A549 (cell line): ENCODE results near the gene PRR12. TPM values are rescaled to one million over a fixed set of nuclear protein-coding genes. Genes with fewer than 3 reads are reported as not detected.
A peak's percentile ranks its signal among the peaks of the same experiment; 100 is the strongest.

Source experiments
- ATAC-seq, 2 experiments: fragments of 200-7000 bp in 1 of 2; fragments of >200 bp in 1 of 2; cut with Nextera tagmentation in 1 of 2; cut with Tn5 transposase in 1 of 2; 3 replicates each; pipeline versions ENCODE4 v1.8.0 to v1.9.1; 2018 to 2020; ENCODE audit warnings: mild to moderate bottlenecking in 1 of 2, moderate library complexity in 1 of 2
- CTCF ChIA-PET: fragments of 300-600 bp; sonication (Branson Sonifier 250); formaldehyde crosslinking; extraction: SDS; loops from one replicate; lab custom pipeline; 2021; ENCODE audit warnings: antibody characterized with exemption, inconsistent platforms; lab: Yijun Ruan, JAX
- POLR2A ChIA-PET: fragments of 350-600 bp; formaldehyde crosslinking; extraction: SDS; loops from one replicate; lab custom pipeline; 2021; ENCODE audit warnings: antibody characterized with exemption, inconsistent platforms; lab: Yijun Ruan, JAX
- DNase-seq, 2 experiments: peaks; one replicate each; pipeline versions ENCODE4 v3.0.0 to v3.0.0-alpha.2; 2011 to 2016; ENCODE audit warnings: low read depth in 1 of 2, low spot score in 1 of 2
- FAIRE-seq: peaks from 2 replicates; lab custom pipeline; 2011; peaks lifted over from hg19 to GRCh38; lab: Jason Lieb, UNC
- H3K27ac ChIP-seq, 2 experiments: fragments of >200 bp; sonication (Bioruptor Twin); formaldehyde crosslinking; 3 replicates each; pipeline ENCODE4 v1.5.1; 2016 to 2017
- H3K4me1 ChIP-seq: fragments of >200 bp; sonication (Bioruptor Twin); formaldehyde crosslinking; 3 replicates; pipeline ENCODE4 v1.6.1; 2016
- H3K4me2 ChIP-seq: fragments of >200 bp; sonication (Bioruptor Twin); formaldehyde crosslinking; 3 replicates; pipeline ENCODE4 v1.6.1; 2016
- H3K4me3 ChIP-seq: fragments of >200 bp; sonication (Bioruptor Twin); formaldehyde crosslinking; 3 replicates; pipeline ENCODE4 v1.5.1; 2016
- H3K9me3 ChIP-seq: fragments of >200 bp; sonication (Bioruptor Twin); formaldehyde crosslinking; 3 replicates; pipeline ENCODE4 v1.6.1; 2016
- CHD2 ChIP-seq: fragments of 150-350 bp; IDR thresholded peaks from 2 replicates; pipeline ENCODE4 v1.6.1; 2014; ENCODE audit warnings: low read length; ENCODE audit not compliant: partially characterized antibody
- CTCF ChIP-seq: fragments of >200 bp; sonication (Bioruptor Twin); formaldehyde crosslinking; IDR thresholded peaks from 3 replicates; pipeline ENCODE4 v1.5.1; 2016
- EHF ChIP-seq: fragments of 250-450 bp; sonication (Bioruptor Pico); IDR thresholded peaks from 2 replicates; pipeline ENCODE4 v1.5.0; 2020; ENCODE audit warnings: mild to moderate bottlenecking
- EHMT2 ChIP-seq: fragments of 200-600 bp; sonication (generic); IDR thresholded peaks from 2 replicates; pipeline ENCODE4 v1.6.1; 2016; ENCODE audit warnings: antibody characterized with exemption, low read depth, mild to moderate bottlenecking, moderate library complexity
- FOSB ChIP-seq: fragments of 250-450 bp; sonication (Bioruptor Pico); IDR thresholded peaks from 2 replicates; pipeline ENCODE4 v1.5.0; 2020; ENCODE audit warnings: mild to moderate bottlenecking, moderate library complexity
- FOXS1 ChIP-seq: fragments of 250-450 bp; sonication (Bioruptor Pico); IDR thresholded peaks from 2 replicates; pipeline ENCODE4 v1.5.0; 2020; ENCODE audit warnings: mild to moderate bottlenecking, moderate library complexity
- HDAC2 ChIP-seq: fragments of 200-600 bp; sonication (generic); IDR thresholded peaks from 2 replicates; pipeline ENCODE4 v1.6.1; 2016
- HOXA7 ChIP-seq: fragments of 250-450 bp; sonication (Bioruptor Pico); IDR thresholded peaks from 2 replicates; pipeline ENCODE4 v1.5.0; 2020; ENCODE audit warnings: mild to moderate bottlenecking, moderate library complexity
- HOXB5 ChIP-seq: fragments of 250-450 bp; sonication (Bioruptor Pico); IDR thresholded peaks from 2 replicates; pipeline ENCODE4 v1.5.0; 2020; ENCODE audit warnings: mild to moderate bottlenecking, moderate library complexity
- JUN ChIP-seq, 2 experiments: fragments of >200 bp; sonication (Bioruptor Twin); formaldehyde crosslinking; IDR thresholded peaks; 2 replicates in 1 of 2; 3 replicates in 1 of 2; pipeline ENCODE4 v1.6.1; 2016 to 2017
- MAFK ChIP-seq: fragments of 450-650 bp; IDR thresholded peaks from 2 replicates; pipeline ENCODE4 v1.6.1; 2014; ENCODE audit not compliant: partially characterized antibody
- PHF8 ChIP-seq: fragments of 200-600 bp; sonication (generic); IDR thresholded peaks from 2 replicates; pipeline ENCODE4 v1.6.1; 2016; ENCODE audit warnings: low read depth, mild to moderate bottlenecking, antibody characterized with exemption, moderate library complexity, borderline replicate concordance
- REST ChIP-seq: fragments of 200-600 bp; sonication (generic); IDR thresholded peaks from 2 replicates; pipeline ENCODE4 v1.6.1; 2016; ENCODE audit warnings: antibody characterized with exemption, mild to moderate bottlenecking, moderate library complexity
- RFX5 ChIP-seq: fragments of 450-650 bp; IDR thresholded peaks from 2 replicates; pipeline ENCODE4 v1.7.1; 2014; ENCODE audit warnings: antibody characterized with exemption, mild to moderate bottlenecking, moderate library complexity
- SMC3 ChIP-seq: fragments of >200 bp; sonication (Bioruptor Twin); formaldehyde crosslinking; IDR thresholded peaks from 3 replicates; pipeline ENCODE4 v1.6.1; 2018; ENCODE audit warnings: inconsistent platforms
- SREBF2 ChIP-seq: fragments of 450-650 bp; IDR thresholded peaks from 2 replicates; pipeline ENCODE4 v1.6.1; 2014; ENCODE audit warnings: mild to moderate bottlenecking, moderate library complexity
- USF2 ChIP-seq: fragments of 450-650 bp; IDR thresholded peaks from 2 replicates; pipeline ENCODE4 v1.6.1; 2014; ENCODE audit warnings: antibody characterized with exemption
- ZFP36 ChIP-seq: fragments of 450-650 bp; IDR thresholded peaks from 2 replicates; pipeline ENCODE4 v1.6.1; 2014; ENCODE audit warnings: borderline replicate concordance; ENCODE audit not compliant: partially characterized antibody
- ZNF302 ChIP-seq: fragments of 250-450 bp; sonication (Bioruptor Pico); IDR thresholded peaks from 2 replicates; pipeline ENCODE4 v1.9.0; 2021; ENCODE audit warnings: inconsistent platforms, mild to moderate bottlenecking, moderate library complexity
- WGBS: methylation state at CpG from one replicate; pipeline ENCODE4 v1.1.6; 2017; ENCODE audit errors: missing lambda C conversion rate; 5-methylcytosine and 5-hydroxymethylcytosine counted together
- polyA plus RNA-seq, 4 experiments: library from polyadenylated mRNA; depleted of rRNA in 3 of 4; stranded (reverse); fragments of >200 nt; fragmentation: RNase III in 1 of 4; extraction: RNeasy Plus Mini Kit Qiagen cat#74134 plus additional on column Dnase treatment in 1 of 4; gene quantifications; 2 replicates in 3 of 4; 3 replicates in 1 of 4; pipeline ENCODE4 v1.2.3, GENCODE V29; 2011 to 2017
- TF ChIP-seq, protein P1 (sequence below): IDR thresholded peaks from 2 replicates; pipeline ENCODE4 v1.6.1; 2012

PRR12 gene
- polyA plus RNA-seq, 2 of the 4 experiments (the other 2 are of a cell fraction): 0.78 to 15.6 TPM

GRCh38 chr19:49641688-49642491 is 50.9 kb downstream of the PRR12 start, which contains the start of gene SCAF1 (continued):
- TF ChIP-seq EHMT2: no peak
- no peak for TF ChIP-seq HDAC2
- TF ChIP-seq ZNF302 (CRISPR knock-in tag): no peak
- no peak for TF ChIP-seq SREBF2
- peak; percentile 68; the same call in 1 of the 2 replicates for TF ChIP-seq FOXS1 (CRISPR knock-in tag)
- TF ChIP-seq JUN (IDR thresholded peaks at IDR 0.05): peak in 1 of 2 experiments; percentile 96; a peak in 3 of 5 replicates
- TF ChIP-seq, protein P1, sequence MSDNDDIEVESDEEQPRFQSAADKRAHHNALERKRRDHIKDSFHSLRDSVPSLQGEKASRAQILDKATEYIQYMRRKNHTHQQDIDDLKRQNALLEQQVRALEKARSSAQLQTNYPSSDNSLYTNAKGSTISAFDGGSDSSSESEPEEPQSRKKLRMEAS: peak; percentile 74
- TF ChIP-seq HOXA7: no peak; the same call in 1 of the 2 replicates
- TF ChIP-seq RFX5: 0 out of 2 replicates have a peak, but pooled peaks have one; percentile 40
- no peak for TF ChIP-seq MAFK
- TF ChIP-seq USF2: peak; percentile 60

- 6% methylated on average over 4 of the region's 5 CpGs for WGBS
- Histone ChIP-seq H3K4me1 (peaks cover 36% of the 10 kb centered on the region), H3K9me3 (no peaks in the 10 kb centered on the region), H3K4me2 (peak overlapping the region; percentile 98), H3K27ac (peak overlapping the region; percentile 94 to 97), H3K4me3 (peak overlapping the region; percentile 94)
- FAIRE-seq (no peak), DNase-seq (no peak)
- POLR2A ChIA-PET: interaction anchor here (0.6 to 3.9 kb wide), 16 partner anchors 8 to 208 kb away, joined by 3 to 45 read pairs (median 6); partner anchors contain the start of genes ALDH16A1, BCL2L12, IRF3 and NOSIP
- TF ChIP-seq CTCF (no peak), HOXB5 (no peak), JUN (IDR thresholded peaks at IDR 0.05) (no peak), EHF (no peak), PHF8 (0 out of 2 replicates have a peak, but pooled peaks have one; percentile 22), HOXA7 (0 out of 2 replicates have a peak, but pooled peaks have one; percentile 34), SMC3 (no peak), CHD2 (no peak), FOSB (CRISPR knock-in tag) (0 out of 2 replicates have a peak, but pooled peaks have one; percentile 38), ZFP36 (no peak), REST (no peak)
- TF ChIP-seq, protein P1: no peak
- TF ChIP-seq, all 56 proteins: peak for 3
- CTCF ChIA-PET: interaction anchor here (0.6 to 12.4 kb wide), 7 partner anchors 17 to 139 kb away, joined by 3 to 134 read pairs (median 7); partner anchors contain the start of genes BCL2L12 and IRF3
- ATAC-seq: no peak
Observed at GRCh38 chr19:49642492-49643035, 51.6 kb downstream of the PRR12 start.
